HTERT RPE-1 (cell line): ENCODE results near the gene SMIM35.
"Not testable (repeated sequence)": the region's sequence is repeated elsewhere in the genome, so short reads cannot be mapped to it uniquely, and the experiment has no call there.

Source experiments
- in situ Hi-C: fragments of 300-500 bp; cut with MboI; formaldehyde crosslinking; loops from 4 replicates; pipeline ENCODE4 v1.14.3; 2020; ENCODE audit warnings: low sequenced_read_pairs

SMIM35 gene

GRCh38 chr11:117992620-117993019, 94.1 kb downstream of the SMIM35 start:
- in situ Hi-C loops: no loop called here

- in situ Hi-C loops: no loop called here
Observed at GRCh38 chr11:117992136-117992535, 94.6 kb downstream of the SMIM35 start.

GRCh38 chr11:117989351-117990102, 97.2 kb downstream of the SMIM35 start:
- in situ Hi-C loops: no loop called here

GRCh38 chr11:117986981-117987574, 99.7 kb downstream of the SMIM35 start:
- in situ Hi-C loops: no loop called here

- in situ Hi-C loops: no loop called here
Observed at GRCh38 chr11:117985953-117986887, 100.5 kb downstream of the SMIM35 start, which contains the start of gene IL10RA. Gene IL10RA, plus strand, starts transcription at chr11:117986394. Its CDS starts 74 bp downstream, at chr11:117986468.

DNA sequence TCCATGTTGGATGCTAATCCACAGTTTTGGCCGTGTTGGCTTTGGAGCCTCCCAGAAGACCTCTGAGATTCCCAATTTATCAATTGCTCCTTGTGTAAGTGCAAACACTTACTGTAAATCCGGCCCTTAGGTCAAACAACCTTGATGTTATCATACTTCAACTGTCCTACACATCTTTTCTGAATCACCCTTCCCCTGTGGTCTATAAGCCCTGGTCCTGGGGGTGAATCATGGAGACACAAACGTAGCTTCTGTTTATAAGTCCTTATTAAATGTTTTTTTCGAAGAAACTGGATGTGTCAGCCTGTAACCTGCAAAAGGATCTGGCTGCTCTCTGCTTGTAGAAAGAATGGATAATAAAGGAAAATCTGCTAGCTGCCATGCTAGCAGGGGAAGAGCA, 102.3 kb downstream of the SMIM35 start:
- in situ Hi-C loops: no loop called here

GRCh38 chr11:117983163-117983475, 103.6 kb downstream of the SMIM35 start:
- in situ Hi-C loops: no loop called here

DNA sequence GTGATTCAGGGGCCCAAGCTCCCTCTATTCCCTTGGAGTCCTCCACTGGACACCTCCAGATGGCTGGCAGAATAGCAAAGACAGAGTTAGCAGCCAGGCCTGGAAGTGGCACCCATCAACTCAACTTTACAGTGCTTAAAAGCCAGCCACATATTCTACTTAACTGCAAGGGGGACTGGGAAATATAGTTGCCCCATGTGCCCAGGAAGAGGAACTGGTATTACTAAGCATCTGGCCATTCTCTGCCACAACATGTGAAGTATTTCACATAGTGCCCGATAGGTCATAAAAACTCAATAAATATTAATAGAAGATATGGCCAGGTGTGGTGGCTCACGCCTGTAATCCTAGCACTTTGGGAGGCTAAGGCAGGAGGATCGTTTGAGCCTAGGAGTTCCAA, 106.0 kb downstream of the SMIM35 start:
- in situ Hi-C loops: no loop called here

GRCh38 chr11:117980280-117980679, 106.5 kb downstream of the SMIM35 start:
- in situ Hi-C loops: no loop called here

- in situ Hi-C loops: no loop called here
Observed at GRCh38 chr11:117979481-117980211, 107.1 kb downstream of the SMIM35 start.

DNA sequence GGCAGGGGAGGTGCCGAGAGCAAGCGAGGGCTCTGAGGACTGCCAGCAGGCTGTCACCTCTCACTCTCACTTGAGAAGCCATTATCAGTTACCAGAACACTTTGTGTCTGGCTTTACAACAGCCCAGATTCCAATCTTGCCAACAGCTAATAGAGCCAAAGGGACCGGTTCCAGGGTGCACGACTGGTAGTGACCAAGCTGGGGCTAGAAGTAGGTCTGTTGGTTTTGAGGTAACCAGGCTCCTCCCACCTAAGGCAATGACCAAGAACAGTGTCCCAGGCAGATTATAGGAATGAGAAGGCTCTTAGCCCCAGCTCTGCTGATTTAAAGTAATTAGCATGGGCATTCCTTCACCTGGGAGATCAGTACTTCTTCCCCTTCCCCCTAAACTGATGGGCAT, 107.8 kb downstream of the SMIM35 start:
- in situ Hi-C loops: no loop called here

- in situ Hi-C loops: not testable (repeated sequence)
Observed at GRCh38 chr11:117978291-117978910, 108.4 kb downstream of the SMIM35 start.

- in situ Hi-C loops: not testable (repeated sequence)
Observed at GRCh38 chr11:117977612-117978264, 109.0 kb downstream of the SMIM35 start.

GRCh38 chr11:117977029-117977428, 109.7 kb downstream of the SMIM35 start:
- in situ Hi-C loops: no loop called here

DNA sequence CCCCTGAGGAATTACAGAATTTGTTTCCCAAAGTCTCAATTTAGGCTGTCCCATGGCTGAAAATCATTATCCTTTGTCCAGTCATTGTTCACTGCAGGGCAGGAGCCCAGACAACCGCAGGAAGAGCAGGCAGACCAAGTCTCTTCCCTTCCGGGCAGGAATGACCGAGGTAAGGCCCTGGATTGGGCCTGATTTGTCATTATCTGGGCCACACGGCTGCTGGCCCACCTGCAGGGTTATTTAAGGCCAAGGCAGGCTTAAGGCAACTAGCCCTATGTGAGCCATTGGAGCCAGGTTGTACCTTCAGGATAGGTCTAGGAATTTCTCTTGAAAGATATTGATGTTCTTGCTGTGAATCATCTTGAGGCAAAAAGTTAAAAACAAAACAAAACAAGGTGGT, 110.3 kb downstream of the SMIM35 start:
- in situ Hi-C loops: no loop called here

GRCh38 chr11:117973503-117973860, 113.3 kb downstream of the SMIM35 start:
- in situ Hi-C loops: no loop called here

GRCh38 chr11:117972629-117973502, 113.9 kb downstream of the SMIM35 start:
- in situ Hi-C loops: no loop called here

GRCh38 chr11:117972044-117972443, 114.7 kb downstream of the SMIM35 start:
- in situ Hi-C loops: no loop called here

GRCh38 chr11:117970400-117971024, 116.3 kb downstream of the SMIM35 start:
- in situ Hi-C loops: no loop called here
